Activated naive CD4-positive, alpha-beta T cell treated with anti-CD3 and anti-CD28 coated beads, Interleukin-2, amount 50 U/mL, for 24 hours (primary cell): ENCODE data around the gene CAMK2A.

Experiments used
- H3K27ac Mint-ChIP-seq: one replicate; pipeline ENCODE4 v1.8.0; 2021; ENCODE audit warnings: mild to moderate bottlenecking, mixed read lengths
- H3K27me3 Mint-ChIP-seq: one replicate; pipeline ENCODE4 v1.8.0; 2021; ENCODE audit warnings: mixed read lengths
- H3K36me3 Mint-ChIP-seq: one replicate; pipeline ENCODE4 v1.8.0; 2021; ENCODE audit warnings: mixed read lengths
- H3K4me1 Mint-ChIP-seq: one replicate; pipeline ENCODE4 v1.8.0; 2021; ENCODE audit warnings: mixed read lengths
- H3K4me3 Mint-ChIP-seq: one replicate; pipeline ENCODE4 v1.8.0; 2021; ENCODE audit warnings: mild to moderate bottlenecking, mixed read lengths
- H3K9me3 Mint-ChIP-seq: one replicate; pipeline ENCODE4 v1.8.0; 2021; ENCODE audit warnings: mixed read lengths

CAMK2A gene

GRCh38 chr5:150281987-150282386 lies 7.6 kb downstream of the CAMK2A start:
- Mint-ChIP-seq H3K27me3 (no peaks in the 10 kb centered on the region), H3K36me3 (no peaks in the 10 kb centered on the region), H3K4me1 (no peaks in the 10 kb centered on the region), H3K9me3 (no peaks in the 10 kb centered on the region), H3K27ac (no peak overlapping the region), H3K4me3 (no peak overlapping the region)

GRCh38 chr5:150279330-150280020 lies 10.1 kb downstream of the CAMK2A start:
- Mint-ChIP-seq H3K4me1 (no peaks in the 10 kb centered on the region), H3K9me3 (no peaks in the 10 kb centered on the region), H3K27me3 (no peaks in the 10 kb centered on the region), H3K4me3 (no peak overlapping the region), H3K36me3 (no peaks in the 10 kb centered on the region), H3K27ac (no peak overlapping the region)

- Mint-ChIP-seq H3K27ac (no peak overlapping the region), H3K4me3 (no peak overlapping the region)
These were observed 10.7 kb downstream of the CAMK2A start for GRCh38 chr5:150278916-150279315.

GRCh38 chr5:150278046-150278730 lies 11.4 kb downstream of the CAMK2A start:
- H3K9me3 Mint-ChIP-seq: no peaks in the 10 kb centered on the region
- no peaks in the 10 kb centered on the region for H3K4me1 Mint-ChIP-seq
- H3K36me3 Mint-ChIP-seq: no peaks in the 10 kb centered on the region
- no peak overlapping the region for H3K27ac Mint-ChIP-seq
- no peak overlapping the region for H3K4me3 Mint-ChIP-seq
- no peaks in the 10 kb centered on the region for H3K27me3 Mint-ChIP-seq

More at GRCh38 chr5:150278916-150279315, 10.7 kb downstream of the CAMK2A start:
- no peaks in the 10 kb centered on the region for H3K4me1 Mint-ChIP-seq
- no peaks in the 10 kb centered on the region for H3K27me3 Mint-ChIP-seq
- no peaks in the 10 kb centered on the region for H3K36me3 Mint-ChIP-seq
- no peaks in the 10 kb centered on the region for H3K9me3 Mint-ChIP-seq

- Mint-ChIP-seq H3K4me3 (no peak overlapping the region), H3K9me3 (no peaks in the 10 kb centered on the region), H3K27ac (no peak overlapping the region), H3K4me1 (no peaks in the 10 kb centered on the region), H3K36me3 (no peaks in the 10 kb centered on the region), H3K27me3 (no peaks in the 10 kb centered on the region)
These were observed 12.5 kb downstream of the CAMK2A start for GRCh38 chr5:150277043-150277442.

GRCh38 chr5:150274811-150275210 lies 14.8 kb downstream of the CAMK2A start:
- no peaks in the 10 kb centered on the region for H3K36me3 Mint-ChIP-seq
- no peaks in the 10 kb centered on the region for H3K9me3 Mint-ChIP-seq
- no peaks in the 10 kb centered on the region for H3K4me1 Mint-ChIP-seq
- H3K27ac Mint-ChIP-seq: no peak overlapping the region
- H3K27me3 Mint-ChIP-seq: no peaks in the 10 kb centered on the region
- no peak overlapping the region for H3K4me3 Mint-ChIP-seq

- no peak overlapping the region for H3K27ac Mint-ChIP-seq
- H3K4me3 Mint-ChIP-seq: no peak overlapping the region
- no peaks in the 10 kb centered on the region for H3K27me3 Mint-ChIP-seq
- no peaks in the 10 kb centered on the region for H3K4me1 Mint-ChIP-seq
- no peaks in the 10 kb centered on the region for H3K36me3 Mint-ChIP-seq
- H3K9me3 Mint-ChIP-seq: no peaks in the 10 kb centered on the region
These were observed 17.0 kb downstream of the CAMK2A start for GRCh38 chr5:150272531-150272930.

- Mint-ChIP-seq H3K4me1 (no peaks in the 10 kb centered on the region), H3K36me3 (no peaks in the 10 kb centered on the region), H3K27me3 (no peaks in the 10 kb centered on the region), H3K9me3 (no peaks in the 10 kb centered on the region), H3K4me3 (no peak overlapping the region), H3K27ac (no peak overlapping the region)
These were observed 17.6 kb downstream of the CAMK2A start for GRCh38 chr5:150271923-150272322.

GRCh38 chr5:150271296-150271692 lies 18.3 kb downstream of the CAMK2A start:
- no peak overlapping the region for H3K4me3 Mint-ChIP-seq
- H3K9me3 Mint-ChIP-seq: no peaks in the 10 kb centered on the region
- H3K27me3 Mint-ChIP-seq: no peaks in the 10 kb centered on the region
- H3K27ac Mint-ChIP-seq: no peak overlapping the region
- no peaks in the 10 kb centered on the region for H3K36me3 Mint-ChIP-seq
- no peaks in the 10 kb centered on the region for H3K4me1 Mint-ChIP-seq

- Mint-ChIP-seq H3K36me3 (no peaks in the 10 kb centered on the region), H3K27ac (no peak overlapping the region), H3K27me3 (no peaks in the 10 kb centered on the region), H3K9me3 (no peaks in the 10 kb centered on the region), H3K4me3 (no peak overlapping the region), H3K4me1 (no peaks in the 10 kb centered on the region)
These were observed 18.9 kb downstream of the CAMK2A start for GRCh38 chr5:150270541-150271295.

GRCh38 chr5:150266871-150267291 lies 22.7 kb downstream of the CAMK2A start:
- Mint-ChIP-seq H3K27ac (no peak overlapping the region), H3K27me3 (no peaks in the 10 kb centered on the region), H3K9me3 (no peaks in the 10 kb centered on the region), H3K4me1 (no peaks in the 10 kb centered on the region), H3K4me3 (no peak overlapping the region), H3K36me3 (no peaks in the 10 kb centered on the region)

- no peak overlapping the region for H3K4me3 Mint-ChIP-seq
- no peaks in the 10 kb centered on the region for H3K4me1 Mint-ChIP-seq
- no peaks in the 10 kb centered on the region for H3K36me3 Mint-ChIP-seq
- H3K27me3 Mint-ChIP-seq: no peaks in the 10 kb centered on the region
- H3K9me3 Mint-ChIP-seq: no peaks in the 10 kb centered on the region
- H3K27ac Mint-ChIP-seq: no peak overlapping the region
These were observed 23.6 kb downstream of the CAMK2A start for GRCh38 chr5:150265870-150266383.

GRCh38 chr5:150264667-150265603 lies 24.6 kb downstream of the CAMK2A start:
- Mint-ChIP-seq H3K36me3 (no peaks in the 10 kb centered on the region), H3K4me1 (no peaks in the 10 kb centered on the region), H3K4me3 (no peak overlapping the region), H3K9me3 (no peaks in the 10 kb centered on the region), H3K27ac (no peak overlapping the region), H3K27me3 (no peaks in the 10 kb centered on the region)

- Mint-ChIP-seq H3K27ac (no peak overlapping the region), H3K4me1 (no peaks in the 10 kb centered on the region), H3K9me3 (no peaks in the 10 kb centered on the region), H3K27me3 (no peaks in the 10 kb centered on the region), H3K36me3 (no peaks in the 10 kb centered on the region), H3K4me3 (no peak overlapping the region)
These were observed 25.6 kb downstream of the CAMK2A start for GRCh38 chr5:150263801-150264621.
